Measurements from ENCODE around the gene KRTAP12-2.
"Not testable (repeated sequence)": the region's sequence is repeated elsewhere in the genome, so short reads cannot be mapped to it uniquely, and the experiment has no call there.

KRTAP12-2 gene

GRCh38 chr21:44697811-44698734 is 31.3 kb upstream of the KRTAP12-2 start:
- H2AK5ac ChIP-seq (ENCODE audit: low read depth, low read length): peak overlapping the region; percentile 96
- peak overlapping the region; percentile 73 for H3K14ac ChIP-seq (ENCODE audit: low read length)
- peak overlapping the region; percentile 93 for H2BK12ac ChIP-seq (ENCODE audit: low read length)
- no CpG with 5 or more reads among the region's 35 CpGs for WGBS, 2 donors (ENCODE audit: extremely low coverage in 2 of 2, insufficient read length in 2 of 2, insufficient replicate concordance in 1 of 2)
- peaks cover 0 to 54% (median 0%) of the 10 kb centered on the region in 3 experiments for H3K27me3 ChIP-seq (ENCODE audit: control insufficient read depth in 3 of 3, insufficient read depth in 3 of 3, low read depth in 1 of 3, low read length in 3 of 3)
- no peak overlapping the region for H2BK5ac ChIP-seq (ENCODE audit: low read length)
- no peak overlapping the region for H3K27ac ChIP-seq (replicated peaks; ENCODE audit: low read length)
- H3K9me3 ChIP-seq (replicated peaks in 1 of 2; ENCODE audit: control insufficient read depth in 2 of 2, insufficient read depth in 1 of 2, low read depth in 1 of 2, low read length in 2 of 2): no peaks in the 10 kb centered on the region
- H3K4ac ChIP-seq (ENCODE audit: low read length): no peak overlapping the region
- peak overlapping the region; percentile 53 for H3K23ac ChIP-seq (ENCODE audit: low read depth, low read length, poor library complexity)
- no peak overlapping the region for H4K8ac ChIP-seq (ENCODE audit: low read depth, low read length)
- no peak overlapping the region for H3K4me2 ChIP-seq (ENCODE audit: insufficient read depth, low read length, poor library complexity, severe bottlenecking)
- H3K4me3 ChIP-seq (ENCODE audit: low read length in 2 of 2): no peak overlapping the region
- H3K18ac ChIP-seq (ENCODE audit: low read length): peak overlapping the region; percentile 82
- H3K79me1 ChIP-seq (ENCODE audit: low read depth, low read length): no peaks in the 10 kb centered on the region
- no peak overlapping the region for H4K91ac ChIP-seq (ENCODE audit: low read depth, low read length, poor library complexity)
- no peak overlapping the region for H2BK120ac ChIP-seq (ENCODE audit: low read depth, low read length)
- no peak for DNase-seq (ENCODE audit: low spot score)
- H3K9ac ChIP-seq (ENCODE audit: low read depth, low read length, poor library complexity): peak overlapping the region; percentile 68
- no peaks in the 10 kb centered on the region for H3K36me3 ChIP-seq (replicated peaks in 1 of 2; ENCODE audit: control insufficient read depth in 2 of 2, insufficient read depth in 2 of 2, low read length in 2 of 2)
- peak overlapping the region; percentile 45 for H2BK15ac ChIP-seq (ENCODE audit: low read length)
- H2AFZ ChIP-seq (ENCODE audit: low read length): peak overlapping the region; percentile 43
- H3K4me1 ChIP-seq (ENCODE audit: control insufficient read depth in 2 of 2, insufficient read depth in 1 of 2, low read depth in 1 of 2, low read length in 2 of 2): peaks cover 11 to 16% of the 10 kb centered on the region in 2 donors

DNA sequence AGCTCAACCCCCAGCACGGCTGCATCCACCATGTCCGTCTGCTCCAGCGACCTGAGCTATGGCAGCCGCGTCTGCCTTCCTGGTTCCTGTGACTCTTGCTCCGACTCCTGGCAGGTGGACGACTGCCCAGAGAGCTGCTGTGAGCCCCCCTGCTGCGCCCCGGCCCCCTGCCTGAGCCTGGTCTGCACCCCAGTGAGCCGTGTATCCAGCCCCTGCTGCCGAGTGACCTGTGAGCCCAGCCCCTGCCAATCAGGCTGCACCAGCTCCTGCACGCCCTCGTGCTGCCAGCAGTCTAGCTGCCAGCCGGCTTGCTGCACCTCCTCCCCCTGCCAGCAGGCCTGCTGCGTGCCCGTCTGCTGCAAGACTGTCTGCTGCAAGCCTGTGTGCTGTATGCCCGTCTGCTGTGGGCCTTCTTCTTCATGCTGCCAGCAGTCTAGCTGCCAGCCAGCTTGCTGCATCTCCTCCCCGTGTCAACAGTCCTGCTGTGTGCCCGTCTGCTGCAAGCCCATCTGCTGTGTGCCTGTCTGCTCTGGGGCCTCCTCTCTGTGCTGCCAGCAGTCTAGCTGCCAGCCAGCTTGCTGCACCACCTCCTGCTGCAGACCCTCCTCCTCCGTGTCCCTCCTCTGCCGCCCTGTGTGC is 30.6 kb upstream of the KRTAP12-2 start, which contains the start of gene KRTAP10-12:
TSS of gene KRTAP10-12 (plus strand) at position 1 of the 639 bp plus-strand sequence. CDS start at position 31, 30 bp downstream.
- DNase-seq (ENCODE audit: low spot score); H3K27ac ChIP-seq (replicated peaks; ENCODE audit: low read length): not testable (repeated sequence)

GRCh38 chr21:44696572-44696971 is 29.8 kb upstream of the KRTAP12-2 start:
- Histone ChIP-seq H3K4me2 (ENCODE audit: insufficient read depth, low read length, poor library complexity, severe bottlenecking) (no peak overlapping the region), H3K4me1 (ENCODE audit: control insufficient read depth in 2 of 2, insufficient read depth in 1 of 2, low read depth in 1 of 2, low read length in 2 of 2) (peaks cover 11 to 16% of the 10 kb centered on the region in 2 donors), H2BK120ac (ENCODE audit: low read depth, low read length) (no peak overlapping the region), H3K18ac (ENCODE audit: low read length) (no peak overlapping the region), H3K14ac (ENCODE audit: low read length) (no peak overlapping the region), H3K4ac (ENCODE audit: low read length) (no peak overlapping the region), H4K91ac (ENCODE audit: low read depth, low read length, poor library complexity) (no peak overlapping the region), H3K9me3 (replicated peaks in 1 of 2; ENCODE audit: control insufficient read depth in 2 of 2, insufficient read depth in 1 of 2, low read depth in 1 of 2, low read length in 2 of 2) (peaks cover 0 to 3% of the 10 kb centered on the region in 2 donors), H2BK5ac (ENCODE audit: low read length) (no peak overlapping the region), H2BK15ac (ENCODE audit: low read length) (no peak overlapping the region), H3K27ac (replicated peaks; ENCODE audit: low read length) (no peak overlapping the region), H4K8ac (ENCODE audit: low read depth, low read length) (no peak overlapping the region), H3K36me3 (replicated peaks in 1 of 2; ENCODE audit: control insufficient read depth in 2 of 2, insufficient read depth in 2 of 2, low read length in 2 of 2) (no peaks in the 10 kb centered on the region), H3K9ac (ENCODE audit: low read depth, low read length, poor library complexity) (no peak overlapping the region), H3K4me3 (ENCODE audit: low read length in 2 of 2) (no peak overlapping the region), H2AFZ (ENCODE audit: low read length) (no peak overlapping the region), H3K79me1 (ENCODE audit: low read depth, low read length) (no peaks in the 10 kb centered on the region), H2AK5ac (ENCODE audit: low read depth, low read length) (no peak overlapping the region), H2BK12ac (ENCODE audit: low read length) (no peak overlapping the region), H3K27me3 (ENCODE audit: control insufficient read depth in 3 of 3, insufficient read depth in 3 of 3, low read depth in 1 of 3, low read length in 3 of 3) (peaks cover 0 to 39% (median 0%) of the 10 kb centered on the region in 3 experiments), H3K23ac (ENCODE audit: low read depth, low read length, poor library complexity) (no peak overlapping the region)
- WGBS, 2 donors (ENCODE audit: extremely low coverage in 2 of 2, insufficient read length in 2 of 2, insufficient replicate concordance in 1 of 2): no CpG with 5 or more reads among the region's 10 CpGs
- no peak for DNase-seq (ENCODE audit: low spot score)

More for the DNA sequence above, 30.6 kb upstream of the KRTAP12-2 start, which contains the start of gene KRTAP10-12:
- not testable (repeated sequence) for H3K9me3 ChIP-seq (replicated peaks in 1 of 2; ENCODE audit: control insufficient read depth in 2 of 2, insufficient read depth in 1 of 2, low read depth in 1 of 2, low read length in 2 of 2); H2BK5ac ChIP-seq (ENCODE audit: low read length); H3K36me3 ChIP-seq (replicated peaks in 1 of 2; ENCODE audit: control insufficient read depth in 2 of 2, insufficient read depth in 2 of 2, low read length in 2 of 2); H4K8ac ChIP-seq (ENCODE audit: low read depth, low read length); H4K91ac ChIP-seq (ENCODE audit: low read depth, low read length, poor library complexity); H3K4me3 ChIP-seq (ENCODE audit: low read length in 2 of 2); H3K4me2 ChIP-seq (ENCODE audit: insufficient read depth, low read length, poor library complexity, severe bottlenecking); H2BK12ac ChIP-seq (ENCODE audit: low read length); H3K4ac ChIP-seq (ENCODE audit: low read length); H3K79me1 ChIP-seq (ENCODE audit: low read depth, low read length); H2BK120ac ChIP-seq (ENCODE audit: low read depth, low read length)
- Histone ChIP-seq H3K18ac (ENCODE audit: low read length) (peak within 1 kb of the TSS; percentile 61), H2AFZ (ENCODE audit: low read length) (peak within 1 kb of the TSS; percentile 43), H3K14ac (ENCODE audit: low read length) (peak within 1 kb of the TSS; percentile 59), H3K23ac (ENCODE audit: low read depth, low read length, poor library complexity) (peak within 1 kb of the TSS; percentile 53), H3K9ac (ENCODE audit: low read depth, low read length, poor library complexity) (peak within 1 kb of the TSS; percentile 33), H3K27me3 (ENCODE audit: control insufficient read depth in 3 of 3, insufficient read depth in 3 of 3, low read depth in 1 of 3, low read length in 3 of 3) (peaks cover 0 to 47% (median 0%) of the 10 kb centered on the region in 3 experiments), H3K4me1 (ENCODE audit: control insufficient read depth in 2 of 2, insufficient read depth in 1 of 2, low read depth in 1 of 2, low read length in 2 of 2) (peaks cover 11 to 16% of the 10 kb centered on the region in 2 donors), H2AK5ac (ENCODE audit: low read depth, low read length) (peak within 1 kb of the TSS; percentile 8), H2BK15ac (ENCODE audit: low read length) (peak within 1 kb of the TSS; percentile 45)
- WGBS, 2 donors (ENCODE audit: extremely low coverage in 2 of 2, insufficient read length in 2 of 2, insufficient replicate concordance in 1 of 2): no CpG with 5 or more reads among the region's 21 CpGs

- H3K4me2 ChIP-seq (ENCODE audit: insufficient read depth, low read length, poor library complexity, severe bottlenecking): no peak overlapping the region
- H3K4ac ChIP-seq (ENCODE audit: low read length): no peak overlapping the region
- peaks cover 0 to 33% (median 0%) of the 10 kb centered on the region in 3 experiments for H3K27me3 ChIP-seq (ENCODE audit: control insufficient read depth in 3 of 3, insufficient read depth in 3 of 3, low read depth in 1 of 3, low read length in 3 of 3)
- H3K9me3 ChIP-seq (replicated peaks in 1 of 2; ENCODE audit: control insufficient read depth in 2 of 2, insufficient read depth in 1 of 2, low read depth in 1 of 2, low read length in 2 of 2): peaks cover 0 to 3% of the 10 kb centered on the region in 2 donors
- DNase-seq (ENCODE audit: low spot score): no peak
- WGBS, 2 donors (ENCODE audit: extremely low coverage in 2 of 2, insufficient read length in 2 of 2, insufficient replicate concordance in 1 of 2): no CpG with 5 or more reads among the region's 8 CpGs
- H2AFZ ChIP-seq (ENCODE audit: low read length): no peak overlapping the region
- no peaks in the 10 kb centered on the region for H3K79me1 ChIP-seq (ENCODE audit: low read depth, low read length)
- no peak overlapping the region for H2AK5ac ChIP-seq (ENCODE audit: low read depth, low read length)
- H3K27ac ChIP-seq (replicated peaks; ENCODE audit: low read length): no peak overlapping the region
- no peak overlapping the region for H2BK12ac ChIP-seq (ENCODE audit: low read length)
- no peak overlapping the region for H3K4me3 ChIP-seq (ENCODE audit: low read length in 2 of 2)
- H3K23ac ChIP-seq (ENCODE audit: low read depth, low read length, poor library complexity): no peak overlapping the region
- H3K18ac ChIP-seq (ENCODE audit: low read length): no peak overlapping the region
- H3K9ac ChIP-seq (ENCODE audit: low read depth, low read length, poor library complexity): no peak overlapping the region
- no peak overlapping the region for H4K8ac ChIP-seq (ENCODE audit: low read depth, low read length)
- H4K91ac ChIP-seq (ENCODE audit: low read depth, low read length, poor library complexity): no peak overlapping the region
- no peak overlapping the region for H2BK15ac ChIP-seq (ENCODE audit: low read length)
- H2BK5ac ChIP-seq (ENCODE audit: low read length): no peak overlapping the region
- H3K36me3 ChIP-seq (replicated peaks in 1 of 2; ENCODE audit: control insufficient read depth in 2 of 2, insufficient read depth in 2 of 2, low read length in 2 of 2): no peaks in the 10 kb centered on the region
- peaks cover 11 to 16% of the 10 kb centered on the region in 2 donors for H3K4me1 ChIP-seq (ENCODE audit: control insufficient read depth in 2 of 2, insufficient read depth in 1 of 2, low read depth in 1 of 2, low read length in 2 of 2)
- no peak overlapping the region for H2BK120ac ChIP-seq (ENCODE audit: low read depth, low read length)
- no peak overlapping the region for H3K14ac ChIP-seq (ENCODE audit: low read length)
Measured at GRCh38 chr21:44695641-44696040, 28.9 kb upstream of the KRTAP12-2 start.
